ENCODE data around the gene ELF4.

- TF ChIP-seq EP300 (IDR thresholded peaks at IDR 0.05; ENCODE audit: low read depth in 2 of 2, low read length in 2 of 2) (no peak), EP300 (CRISPR knock-in tag; IDR thresholded peaks at IDR 0.05; ENCODE audit: borderline replicate concordance) (no peak), MTF1 (CRISPR knock-in tag; IDR thresholded peaks at IDR 0.05) (no peak), ZNF124 (CRISPR knock-in tag; IDR thresholded peaks at IDR 0.05) (no peak), ZBTB2 (CRISPR knock-in tag; IDR thresholded peaks at IDR 0.05; ENCODE audit: low read depth) (no peak)
- TF ChIP-seq, protein P1, sequence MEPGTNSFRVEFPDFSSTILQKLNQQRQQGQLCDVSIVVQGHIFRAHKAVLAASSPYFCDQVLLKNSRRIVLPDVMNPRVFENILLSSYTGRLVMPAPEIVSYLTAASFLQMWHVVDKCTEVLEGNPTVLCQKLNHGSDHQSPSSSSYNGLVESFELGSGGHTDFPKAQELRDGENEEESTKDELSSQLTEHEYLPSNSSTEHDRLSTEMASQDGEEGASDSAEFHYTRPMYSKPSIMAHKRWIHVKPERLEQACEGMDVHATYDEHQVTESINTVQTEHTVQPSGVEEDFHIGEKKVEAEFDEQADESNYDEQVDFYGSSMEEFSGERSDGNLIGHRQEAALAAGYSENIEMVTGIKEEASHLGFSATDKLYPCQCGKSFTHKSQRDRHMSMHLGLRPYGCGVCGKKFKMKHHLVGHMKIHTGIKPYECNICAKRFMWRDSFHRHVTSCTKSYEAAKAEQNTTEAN (CRISPR knock-in tag; conservative IDR thresholded peaks at IDR 0.05) = no peak
Measured at GRCh38 chrX:130085551-130086446, 24.5 kb downstream of the ELF4 start.

All from HepG2 (cell line).